D721Med (cell line): ENCODE data around the gene INHA.
A peak's percentile ranks its signal among the peaks of the same experiment; 100 is the strongest.

ENCODE experiments used
- DNase-seq: peaks from one replicate; pipeline ENCODE4 v3.0.0; 2011; ENCODE audit warnings: low spot score; ENCODE audit not compliant: insufficient read length
- FAIRE-seq: peaks from 2 replicates; lab custom pipeline; 2011; peaks lifted over from hg19 to GRCh38; lab: Jason Lieb, UNC
- CTCF ChIP-seq: IDR thresholded peaks from 2 replicates; pipeline ENCODE4 v1.5.1; 2012; ENCODE audit warnings: mild to moderate bottlenecking, control low read depth; ENCODE audit not compliant: insufficient read depth; ENCODE audit errors: missing control alignments

The INHA gene

GRCh38 chr2:219613461-219614070 is 41.5 kb downstream of the INHA start:
- no peak for FAIRE-seq
- TF ChIP-seq CTCF = no peak
- no peak for DNase-seq

- no peak for DNase-seq
- FAIRE-seq = no peak
- no peak for TF ChIP-seq CTCF
Observed at GRCh38 chr2:219614076-219614860, 42.2 kb downstream of the INHA start.

- DNase-seq = no peak
- no peak for TF ChIP-seq CTCF
- FAIRE-seq = no peak
Observed at GRCh38 chr2:219615036-219615435, 42.9 kb downstream of the INHA start.

- TF ChIP-seq CTCF = no peak
- DNase-seq = no peak
- FAIRE-seq = no peak
Observed at GRCh38 chr2:219615894-219616293, 43.8 kb downstream of the INHA start.

GRCh38 chr2:219616550-219616949 is 44.4 kb downstream of the INHA start:
- DNase-seq = no peak
- TF ChIP-seq CTCF = no peak
- no peak for FAIRE-seq

GRCh38 chr2:219618733-219619122 is 46.6 kb downstream of the INHA start:
- no peak for TF ChIP-seq CTCF
- DNase-seq (no peak), FAIRE-seq (no peak)

GRCh38 chr2:219619235-219619634 is 47.1 kb downstream of the INHA start:
- DNase-seq (no peak), FAIRE-seq (no peak)
- TF ChIP-seq CTCF = peak; percentile 29
